ENCODE results near the gene UBR4. TPM values are rescaled to one million over a fixed set of nuclear protein-coding genes. Genes with fewer than 3 reads are reported as not detected.

UBR4 gene
- polyA plus RNA-seq, 1 donor (not counting 4 experiments of a cell fraction or from before 2014, with no cell fraction given): 39.0 TPM

DNA sequence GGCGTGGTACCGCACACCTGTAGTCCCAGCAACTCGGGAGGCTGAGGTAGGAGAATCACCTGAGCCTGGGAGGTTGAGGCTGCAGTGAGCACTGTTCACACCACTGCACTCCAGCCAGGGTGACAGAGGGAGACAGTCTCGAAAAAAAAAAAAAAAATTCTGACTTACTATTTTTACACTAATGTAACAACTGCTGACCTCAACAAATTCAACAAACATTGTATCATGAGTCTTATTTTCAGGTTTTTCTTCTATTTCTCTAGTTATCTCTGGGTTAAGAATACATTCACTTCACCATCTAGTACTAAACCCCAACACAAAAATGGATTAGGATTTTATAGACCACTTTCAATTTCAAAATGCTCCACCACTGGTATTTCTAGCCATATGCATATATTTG, 72.9 kb downstream of the UBR4 start:
- no peaks in the 10 kb centered on the region for H3K27me3 ChIP-seq (ENCODE audit: control insufficient read depth, extremely low read depth, insufficient read depth, low read length)
- TF ChIP-seq, protein P1, sequence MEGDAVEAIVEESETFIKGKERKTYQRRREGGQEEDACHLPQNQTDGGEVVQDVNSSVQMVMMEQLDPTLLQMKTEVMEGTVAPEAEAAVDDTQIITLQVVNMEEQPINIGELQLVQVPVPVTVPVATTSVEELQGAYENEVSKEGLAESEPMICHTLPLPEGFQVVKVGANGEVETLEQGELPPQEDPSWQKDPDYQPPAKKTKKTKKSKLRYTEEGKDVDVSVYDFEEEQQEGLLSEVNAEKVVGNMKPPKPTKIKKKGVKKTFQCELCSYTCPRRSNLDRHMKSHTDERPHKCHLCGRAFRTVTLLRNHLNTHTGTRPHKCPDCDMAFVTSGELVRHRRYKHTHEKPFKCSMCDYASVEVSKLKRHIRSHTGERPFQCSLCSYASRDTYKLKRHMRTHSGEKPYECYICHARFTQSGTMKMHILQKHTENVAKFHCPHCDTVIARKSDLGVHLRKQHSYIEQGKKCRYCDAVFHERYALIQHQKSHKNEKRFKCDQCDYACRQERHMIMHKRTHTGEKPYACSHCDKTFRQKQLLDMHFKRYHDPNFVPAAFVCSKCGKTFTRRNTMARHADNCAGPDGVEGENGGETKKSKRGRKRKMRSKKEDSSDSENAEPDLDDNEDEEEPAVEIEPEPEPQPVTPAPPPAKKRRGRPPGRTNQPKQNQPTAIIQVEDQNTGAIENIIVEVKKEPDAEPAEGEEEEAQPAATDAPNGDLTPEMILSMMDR (optimal IDR thresholded peaks at IDR 0.05 in 1 of 3, IDR thresholded peaks at IDR 0.05 in 1 of 3, conservative IDR thresholded peaks at IDR 0.05 in 1 of 3; ENCODE audit: extremely low read depth in 1 of 3, insufficient read depth in 2 of 3, low read length in 3 of 3): no peak
- no peak for TF ChIP-seq EZH2 (IDR thresholded peaks at IDR 0.05; ENCODE audit: low read length)
- no peaks in the 10 kb centered on the region for H3K9me3 ChIP-seq (ENCODE audit: control insufficient read depth, low read depth, low read length)
- H3K4me1 ChIP-seq (ENCODE audit: control insufficient read depth, extremely low read depth, insufficient read depth, low read length): no peaks in the 10 kb centered on the region
- dilution Hi-C loops (cut with MboI; ENCODE audit: extremely low pct_ligation_motif_present, low sequenced_read_pairs): no loop called here
- H3K9ac ChIP-seq (ENCODE audit: control insufficient read depth, extremely low read depth, insufficient read depth, low read length): no peak overlapping the region
- FAIRE-seq (no peak), DNase-seq (ENCODE audit: low read depth, low spot score) (no peak)
- no peak overlapping the region for H3K4me2 ChIP-seq (ENCODE audit: control insufficient read depth, extremely low read depth, insufficient read depth, low read depth, low read length)
- no peak overlapping the region for H3K27ac ChIP-seq (ENCODE audit: control insufficient read depth, insufficient read depth, low read length)
- H4K20me1 ChIP-seq (ENCODE audit: control insufficient read depth, extremely low read depth, insufficient read depth, low read length): no peaks in the 10 kb centered on the region
- peaks cover 34 to 41% of the 10 kb centered on the region in 2 experiments for H3K36me3 ChIP-seq (ENCODE audit: control insufficient read depth in 2 of 2, extremely low read depth in 1 of 2, insufficient read depth in 2 of 2, low read length in 2 of 2)
- no peak overlapping the region for H2AFZ ChIP-seq (ENCODE audit: control insufficient read depth, low read length)
- H3K4me3 ChIP-seq (ENCODE audit: control insufficient read depth in 2 of 3, extremely low read depth in 1 of 3, insufficient read depth in 2 of 3, low read depth in 1 of 3, low read length in 3 of 3): no peak overlapping the region
- no peaks in the 10 kb centered on the region for H3K79me2 ChIP-seq (ENCODE audit: control insufficient read depth, insufficient read depth, low read length)
- H3K9me1 ChIP-seq (ENCODE audit: control insufficient read depth, extremely low read depth, insufficient read depth, low read length): no peaks in the 10 kb centered on the region

DNA sequence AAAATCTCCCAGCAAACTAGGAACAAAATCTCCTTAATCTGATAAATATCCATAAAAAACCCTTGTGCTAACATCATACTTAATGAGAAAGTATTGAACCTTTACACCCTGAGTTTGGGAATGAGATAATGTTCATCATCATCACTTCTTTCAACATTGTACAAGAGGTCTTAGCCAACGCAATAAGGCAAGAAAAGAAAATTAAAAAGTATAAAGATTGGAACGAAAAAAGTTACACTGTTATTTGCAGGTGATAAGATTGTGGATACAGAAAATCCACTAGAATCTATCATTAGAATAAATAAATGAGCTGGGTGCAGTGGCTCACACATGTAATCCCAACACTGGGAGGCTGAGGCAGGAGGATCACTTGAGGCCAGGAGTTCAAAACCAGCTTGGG, 76.7 kb downstream of the UBR4 start:
- H3K27me3 ChIP-seq (ENCODE audit: control insufficient read depth, extremely low read depth, insufficient read depth, low read length): no peaks in the 10 kb centered on the region
- H3K9me3 ChIP-seq (ENCODE audit: control insufficient read depth, low read depth, low read length): no peaks in the 10 kb centered on the region
- dilution Hi-C loops (cut with MboI; ENCODE audit: extremely low pct_ligation_motif_present, low sequenced_read_pairs): no loop called here
- H2AFZ ChIP-seq (ENCODE audit: control insufficient read depth, low read length): no peak overlapping the region
- no peaks in the 10 kb centered on the region for H3K9me1 ChIP-seq (ENCODE audit: control insufficient read depth, extremely low read depth, insufficient read depth, low read length)
- H3K4me3 ChIP-seq (ENCODE audit: control insufficient read depth in 2 of 3, extremely low read depth in 1 of 3, insufficient read depth in 2 of 3, low read depth in 1 of 3, low read length in 3 of 3): no peak overlapping the region
- no peaks in the 10 kb centered on the region for H4K20me1 ChIP-seq (ENCODE audit: control insufficient read depth, extremely low read depth, insufficient read depth, low read length)
- no peak overlapping the region for H3K27ac ChIP-seq (ENCODE audit: control insufficient read depth, insufficient read depth, low read length)
- H3K9ac ChIP-seq (ENCODE audit: control insufficient read depth, extremely low read depth, insufficient read depth, low read length): no peak overlapping the region
- TF ChIP-seq, protein P1 (optimal IDR thresholded peaks at IDR 0.05 in 1 of 3, IDR thresholded peaks at IDR 0.05 in 1 of 3, conservative IDR thresholded peaks at IDR 0.05 in 1 of 3; ENCODE audit: extremely low read depth in 1 of 3, insufficient read depth in 2 of 3, low read length in 3 of 3): no peak
- TF ChIP-seq EZH2 (IDR thresholded peaks at IDR 0.05; ENCODE audit: low read length): no peak
- no peaks in the 10 kb centered on the region for H3K79me2 ChIP-seq (ENCODE audit: control insufficient read depth, insufficient read depth, low read length)
- H3K4me1 ChIP-seq (ENCODE audit: control insufficient read depth, extremely low read depth, insufficient read depth, low read length): no peaks in the 10 kb centered on the region
- no peak for DNase-seq (ENCODE audit: low read depth, low spot score)
- H3K4me2 ChIP-seq (ENCODE audit: control insufficient read depth, extremely low read depth, insufficient read depth, low read depth, low read length): no peak overlapping the region
- peaks cover 17 to 20% of the 10 kb centered on the region in 2 experiments for H3K36me3 ChIP-seq (ENCODE audit: control insufficient read depth in 2 of 2, extremely low read depth in 1 of 2, insufficient read depth in 2 of 2, low read length in 2 of 2)
- FAIRE-seq: no peak

Measured in keratinocyte (primary cell).